Nephron progenitor cell (in vitro differentiated cells): Measurements from ENCODE around the gene RBMS3.

ENCODE experiments used
- DNase-seq: peaks from one replicate; pipeline ENCODE4 v3.0.0; 2021
- H3K27ac Mint-ChIP-seq: 2 replicates; pipeline ENCODE4 v1.8.0; 2021; ENCODE audit warnings: mild to moderate bottlenecking, moderate library complexity, mixed read lengths
- H3K27me3 Mint-ChIP-seq: 2 replicates; pipeline ENCODE4 v1.8.0; 2021; ENCODE audit warnings: mild to moderate bottlenecking, low read depth, mixed read lengths; ENCODE audit not compliant: poor library complexity
- H3K36me3 Mint-ChIP-seq: 2 replicates; pipeline ENCODE4 v1.8.0; 2021; ENCODE audit warnings: low read depth, mixed read lengths
- H3K4me1 Mint-ChIP-seq: 2 replicates; pipeline ENCODE4 v1.8.0; 2021; ENCODE audit warnings: mixed read lengths
- H3K4me3 Mint-ChIP-seq: 2 replicates; pipeline ENCODE4 v1.8.0; 2021; ENCODE audit warnings: mild to moderate bottlenecking, moderate library complexity, mixed read lengths
- H3K9me3 Mint-ChIP-seq: 2 replicates; pipeline ENCODE4 v1.8.0; 2021; ENCODE audit warnings: mild to moderate bottlenecking, moderate library complexity, mixed read lengths
- TF ChIP-seq, protein P1 (sequence below): fragments of 200-600 bp; sonication (generic); IDR thresholded peaks from 2 replicates; pipeline ENCODE4 v1.5.0; 2021; ENCODE audit warnings: antibody characterized with exemption

The RBMS3 gene

DNA sequence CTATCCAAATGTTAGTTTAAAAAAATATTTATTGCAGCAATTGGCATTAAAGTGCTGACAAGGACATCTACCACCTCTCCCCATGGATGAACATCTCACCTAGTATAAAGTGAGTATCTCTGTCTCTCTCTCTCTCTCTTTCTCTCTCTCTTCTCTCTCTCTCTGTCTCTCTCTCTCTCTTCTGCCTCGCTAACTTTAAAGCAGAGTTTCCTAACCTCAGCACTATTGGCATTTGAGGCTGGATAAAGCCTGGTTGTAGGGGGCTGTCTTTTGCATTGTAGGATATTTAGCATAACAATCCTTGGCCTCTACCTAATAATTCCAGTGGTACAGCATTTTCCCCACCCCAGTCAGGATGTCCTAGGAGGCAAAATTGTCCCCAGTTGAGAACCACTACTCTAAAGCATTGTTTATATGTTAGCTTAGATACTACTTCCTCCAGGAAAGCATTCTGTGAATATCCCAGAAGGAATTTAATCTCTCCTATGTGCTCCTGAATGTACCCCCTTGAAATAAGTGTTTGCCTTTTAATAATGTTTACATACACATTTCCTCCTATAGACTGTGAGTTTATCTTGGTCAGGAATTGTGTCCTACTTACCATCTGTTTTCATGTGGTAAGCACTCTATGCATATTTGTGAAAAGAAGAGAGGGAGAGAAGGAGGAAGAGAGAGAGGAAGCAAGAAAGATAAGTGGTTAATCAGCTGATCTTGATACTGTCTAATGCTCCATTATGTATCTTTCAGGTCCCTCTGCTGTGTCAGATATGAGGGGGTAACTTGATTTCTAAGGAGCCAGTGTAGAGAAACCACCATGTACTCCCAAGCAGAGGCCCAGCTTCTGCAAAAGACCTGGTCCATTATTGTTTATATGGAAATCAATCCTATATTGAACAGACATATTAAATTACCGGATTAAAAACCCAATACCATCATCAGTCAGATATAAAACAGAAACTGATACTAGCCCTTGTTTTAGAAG lies 346.6 kb downstream of the RBMS3 start:
- H3K4me1 Mint-ChIP-seq = peaks cover 6% of the 10 kb centered on the region
- no peaks in the 10 kb centered on the region for H3K27me3 Mint-ChIP-seq
- peak overlapping the region; percentile 15 for H3K27ac Mint-ChIP-seq
- no peak for DNase-seq
- TF ChIP-seq, protein P1, sequence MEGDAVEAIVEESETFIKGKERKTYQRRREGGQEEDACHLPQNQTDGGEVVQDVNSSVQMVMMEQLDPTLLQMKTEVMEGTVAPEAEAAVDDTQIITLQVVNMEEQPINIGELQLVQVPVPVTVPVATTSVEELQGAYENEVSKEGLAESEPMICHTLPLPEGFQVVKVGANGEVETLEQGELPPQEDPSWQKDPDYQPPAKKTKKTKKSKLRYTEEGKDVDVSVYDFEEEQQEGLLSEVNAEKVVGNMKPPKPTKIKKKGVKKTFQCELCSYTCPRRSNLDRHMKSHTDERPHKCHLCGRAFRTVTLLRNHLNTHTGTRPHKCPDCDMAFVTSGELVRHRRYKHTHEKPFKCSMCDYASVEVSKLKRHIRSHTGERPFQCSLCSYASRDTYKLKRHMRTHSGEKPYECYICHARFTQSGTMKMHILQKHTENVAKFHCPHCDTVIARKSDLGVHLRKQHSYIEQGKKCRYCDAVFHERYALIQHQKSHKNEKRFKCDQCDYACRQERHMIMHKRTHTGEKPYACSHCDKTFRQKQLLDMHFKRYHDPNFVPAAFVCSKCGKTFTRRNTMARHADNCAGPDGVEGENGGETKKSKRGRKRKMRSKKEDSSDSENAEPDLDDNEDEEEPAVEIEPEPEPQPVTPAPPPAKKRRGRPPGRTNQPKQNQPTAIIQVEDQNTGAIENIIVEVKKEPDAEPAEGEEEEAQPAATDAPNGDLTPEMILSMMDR = no peak
- no peak overlapping the region for H3K4me3 Mint-ChIP-seq
- H3K36me3 Mint-ChIP-seq = no peaks in the 10 kb centered on the region
- no peaks in the 10 kb centered on the region for H3K9me3 Mint-ChIP-seq

DNA sequence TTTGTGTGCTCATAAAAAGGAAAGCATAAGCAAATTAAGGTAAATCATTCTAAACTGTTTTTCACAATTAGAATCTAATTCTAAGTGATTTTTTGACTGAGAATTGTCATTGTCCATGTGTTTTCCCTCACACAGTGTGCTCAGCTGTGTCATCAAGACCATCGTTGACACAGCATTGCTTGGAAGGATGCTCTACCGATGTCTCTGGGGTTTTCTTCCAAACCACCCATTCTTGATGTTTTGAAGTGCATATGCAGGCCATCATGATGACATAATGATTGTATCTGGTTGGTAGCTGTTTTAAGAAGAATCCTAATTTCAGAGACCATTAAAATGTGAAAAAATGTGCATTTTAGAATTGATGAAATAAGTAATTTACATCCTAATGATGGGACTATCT lies 347.9 kb downstream of the RBMS3 start:
- no peaks in the 10 kb centered on the region for H3K9me3 Mint-ChIP-seq
- TF ChIP-seq, protein P1 = no peak
- no peak overlapping the region for H3K4me3 Mint-ChIP-seq
- H3K36me3 Mint-ChIP-seq = no peaks in the 10 kb centered on the region
- DNase-seq = no peak
- no peak overlapping the region for H3K27ac Mint-ChIP-seq
- peaks cover 6% of the 10 kb centered on the region for H3K4me1 Mint-ChIP-seq
- no peaks in the 10 kb centered on the region for H3K27me3 Mint-ChIP-seq

DNA sequence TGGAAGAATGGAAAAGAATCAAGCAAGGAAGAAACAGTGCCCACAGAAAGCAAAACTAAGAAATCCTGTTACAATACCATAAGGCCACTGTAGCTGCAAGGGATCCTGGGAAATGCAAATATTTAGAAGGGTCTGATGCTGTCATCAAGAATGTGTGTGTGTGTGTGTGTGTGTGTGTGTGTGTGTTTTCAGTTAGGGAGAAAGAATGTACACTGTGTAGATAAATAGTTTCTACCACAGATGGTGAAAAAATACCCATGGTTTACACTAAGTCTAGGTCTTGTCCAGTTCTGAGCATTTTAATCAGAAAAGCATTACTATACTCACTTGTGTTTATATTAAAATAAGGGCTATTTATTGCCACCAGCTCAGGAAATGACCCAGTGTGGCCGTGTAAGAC lies 355.0 kb downstream of the RBMS3 start:
- TF ChIP-seq, protein P1 = no peak
- H3K9me3 Mint-ChIP-seq = peaks cover 6% of the 10 kb centered on the region

DNA sequence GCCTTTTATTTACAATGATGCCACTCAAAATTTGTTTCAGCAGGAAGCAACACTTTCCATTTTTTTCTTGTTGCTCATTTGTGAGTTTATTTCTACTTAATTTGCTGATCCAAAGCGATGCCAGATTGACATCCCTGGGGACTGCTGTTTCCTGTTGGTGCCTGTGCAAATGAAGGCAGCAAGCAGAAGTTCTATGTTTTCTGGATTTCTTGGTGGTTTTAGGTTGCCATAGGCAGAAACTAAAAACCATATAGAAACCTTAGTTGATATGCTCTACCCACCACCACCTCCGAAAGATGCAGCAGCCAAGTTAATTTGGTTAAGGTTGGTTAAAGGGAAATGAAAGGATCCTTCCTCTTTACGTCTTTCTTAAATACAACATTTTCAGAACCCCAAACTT lies 356.2 kb downstream of the RBMS3 start:
- TF ChIP-seq, protein P1 = no peak
- Mint-ChIP-seq H3K27ac (no peak overlapping the region), H3K4me3 (no peak overlapping the region), H3K27me3 (peaks cover 3% of the 10 kb centered on the region), H3K4me1 (no peaks in the 10 kb centered on the region), H3K36me3 (peaks cover 4% of the 10 kb centered on the region), H3K9me3 (peaks cover 6% of the 10 kb centered on the region)
- DNase-seq = no peak

More for the DNA sequence above, 355.0 kb downstream of the RBMS3 start:
- H3K27ac Mint-ChIP-seq = no peak overlapping the region
- H3K27me3 Mint-ChIP-seq = peaks cover 3% of the 10 kb centered on the region
- H3K4me3 Mint-ChIP-seq = no peak overlapping the region
- peaks cover 4% of the 10 kb centered on the region for H3K36me3 Mint-ChIP-seq
- peaks cover 6% of the 10 kb centered on the region for H3K4me1 Mint-ChIP-seq
- no peak for DNase-seq

DNA sequence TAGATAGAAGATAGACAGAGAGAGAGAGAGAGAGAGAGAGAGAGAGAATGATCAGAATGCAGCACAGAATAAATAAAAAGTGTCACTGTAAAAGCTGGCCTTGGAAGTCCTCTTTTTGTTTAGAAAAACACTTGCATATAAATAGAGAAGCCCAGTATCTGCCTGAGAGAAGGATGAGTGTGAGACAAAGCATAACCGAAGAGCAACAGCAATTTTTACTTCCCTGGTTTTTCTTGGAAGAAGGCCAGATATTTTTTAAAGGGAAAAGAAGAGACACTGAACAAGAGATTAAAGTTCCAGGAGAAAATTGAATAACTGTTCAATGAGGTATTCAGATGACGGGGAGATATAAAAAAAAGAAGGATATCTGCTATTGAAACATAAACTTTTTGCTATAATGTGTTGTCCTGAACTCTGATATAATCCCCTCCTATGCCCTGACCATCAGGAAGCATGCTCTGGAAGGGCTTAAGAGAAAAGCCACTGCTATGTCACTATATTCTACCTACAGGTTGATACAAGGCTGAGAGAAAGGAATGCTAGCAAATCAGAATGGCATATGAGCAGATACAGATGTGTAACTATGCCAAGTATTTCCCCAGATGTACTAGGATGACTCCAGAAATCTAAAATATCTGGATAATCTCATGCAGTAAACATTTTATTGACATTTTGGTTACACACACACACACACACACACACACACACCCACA lies 358.9 kb downstream of the RBMS3 start:
- H3K27ac Mint-ChIP-seq = no peak overlapping the region
- peaks cover 4% of the 10 kb centered on the region for H3K36me3 Mint-ChIP-seq
- TF ChIP-seq, protein P1 = no peak
- H3K27me3 Mint-ChIP-seq = peaks cover 3% of the 10 kb centered on the region
- no peak for DNase-seq
- H3K4me3 Mint-ChIP-seq = no peak overlapping the region
- H3K9me3 Mint-ChIP-seq = peaks cover 6% of the 10 kb centered on the region
- peaks cover 17% of the 10 kb centered on the region for H3K4me1 Mint-ChIP-seq
